Mesendoderm (in vitro differentiated cells): ENCODE results near the gene TRIM69.

ENCODE experiments used
- DNase-seq: peaks from one replicate; pipeline ENCODE4 v3.0.0; 2013
- H2AK5ac ChIP-seq: 2 replicates; pipeline ENCODE4 v1.6.1; 2013; ENCODE audit warnings: low read length, inconsistent platforms
- H2BK120ac ChIP-seq: 2 replicates; pipeline ENCODE4 v1.6.1; 2013; ENCODE audit warnings: low read depth, mild to moderate bottlenecking, low read length, moderate library complexity, mixed read lengths
- H2BK15ac ChIP-seq: replicated peaks from 2 replicates; pipeline ENCODE4 v1.6.1; 2013; ENCODE audit warnings: low read depth, mild to moderate bottlenecking, moderate library complexity
- H2BK5ac ChIP-seq: 2 replicates; pipeline ENCODE4 v1.6.1; 2013; ENCODE audit warnings: low read length, inconsistent platforms
- H3K18ac ChIP-seq: 2 replicates; pipeline ENCODE4 v1.6.1; 2013; ENCODE audit warnings: mild to moderate bottlenecking, low read length, mixed read lengths
- H3K23ac ChIP-seq: one replicate; pipeline ENCODE4 v1.6.1; 2013; ENCODE audit warnings: low read length
- H3K27ac ChIP-seq: 2 replicates; pipeline ENCODE4 v1.5.1; 2013; ENCODE audit warnings: low read depth, mild to moderate bottlenecking, inconsistent platforms, low read length, moderate library complexity
- H3K27me3 ChIP-seq: 2 replicates; pipeline ENCODE4 v1.6.1; 2013; ENCODE audit warnings: low read length, control low read depth, mild to moderate bottlenecking, inconsistent platforms; ENCODE audit not compliant: insufficient read depth, poor library complexity
- H3K36me3 ChIP-seq: 2 replicates; pipeline ENCODE4 v1.6.1; 2013; ENCODE audit warnings: low read length, inconsistent platforms; ENCODE audit not compliant: control insufficient read depth, insufficient read depth
- H3K4ac ChIP-seq: one replicate; pipeline ENCODE4 v1.6.1; 2013; ENCODE audit warnings: low read depth, mild to moderate bottlenecking, low read length, moderate library complexity
- H3K4me1 ChIP-seq: 2 replicates; pipeline ENCODE4 v1.6.1; 2013; ENCODE audit warnings: low read depth, low read length, inconsistent platforms; ENCODE audit not compliant: control insufficient read depth
- H3K4me2 ChIP-seq: 2 replicates; pipeline ENCODE4 v1.6.1; 2013; ENCODE audit warnings: low read length
- H3K4me3 ChIP-seq: 2 replicates; pipeline ENCODE4 v1.5.1; 2013; ENCODE audit warnings: mild to moderate bottlenecking, low read length
- H3K56ac ChIP-seq: one replicate; pipeline ENCODE4 v1.6.1; 2013; ENCODE audit warnings: low read length
- H3K79me1 ChIP-seq: 2 replicates; pipeline ENCODE4 v1.6.1; 2013; ENCODE audit warnings: low read length, inconsistent platforms
- H3K79me2 ChIP-seq: 2 replicates; pipeline ENCODE4 v1.6.1; 2013; ENCODE audit warnings: mild to moderate bottlenecking, low read length; ENCODE audit not compliant: control insufficient read depth, insufficient read depth
- H3K9ac ChIP-seq: 2 replicates; pipeline ENCODE4 v1.6.1; 2013; ENCODE audit warnings: low read length, inconsistent platforms
- H4K5ac ChIP-seq: one replicate; pipeline ENCODE4 v1.6.1; 2013; ENCODE audit warnings: low read length
- H4K8ac ChIP-seq: one replicate; pipeline ENCODE4 v1.6.1; 2013; ENCODE audit warnings: low read depth, mild to moderate bottlenecking, control low read depth, low read length, moderate library complexity
- WGBS: extraction: QIAGEN DNeasy Blood & Tissue Kit; methylation state at CpG from one replicate; pipeline ENCODE4 v1.1.7; 2013; ENCODE audit warnings: low lambda C conversion rate, missing lambda C conversion rate; ENCODE audit not compliant: insufficient coverage; ENCODE audit errors: extremely low coverage; 5-methylcytosine and 5-hydroxymethylcytosine counted together

TRIM69 gene

DNA sequence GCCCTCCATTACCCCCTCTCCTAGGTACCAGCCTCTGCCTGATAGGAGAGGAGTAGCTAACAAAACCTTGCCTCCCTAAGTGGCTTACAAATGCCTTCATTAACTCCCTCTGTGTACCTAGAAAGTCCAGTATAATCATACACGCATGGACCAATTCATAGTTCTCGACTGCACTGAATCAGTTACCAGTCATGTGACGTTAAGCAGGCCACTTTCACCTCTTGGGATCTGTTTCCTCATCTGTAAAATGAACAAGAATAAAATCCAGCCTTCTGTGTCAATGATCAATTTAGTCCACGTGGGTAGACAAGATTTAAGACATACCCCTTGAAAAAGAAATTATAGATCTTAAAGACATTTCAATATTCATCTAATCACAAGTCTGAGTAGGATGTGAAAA lies 72.2 kb downstream of the TRIM69 start:
- Histone ChIP-seq H2AK5ac (no peak overlapping the region), H3K27me3 (no peaks in the 10 kb centered on the region), H3K56ac (no peak overlapping the region), H3K23ac (no peak overlapping the region), H3K4me2 (no peak overlapping the region), H3K27ac (no peak overlapping the region), H2BK120ac (no peak overlapping the region), H2BK5ac (no peak overlapping the region), H3K4me1 (no peaks in the 10 kb centered on the region), H3K4me3 (no peak overlapping the region), H3K36me3 (no peaks in the 10 kb centered on the region), H3K79me1 (no peaks in the 10 kb centered on the region), H3K9ac (no peak overlapping the region), H4K8ac (no peak overlapping the region), H3K4ac (no peak overlapping the region), H3K79me2 (no peaks in the 10 kb centered on the region), H2BK15ac (no peak overlapping the region), H3K18ac (no peak overlapping the region), H4K5ac (no peak overlapping the region)
- DNase-seq = no peak
- WGBS = no CpG with 5 or more reads among the region's 4 CpGs

- H3K4me2 ChIP-seq = no peak overlapping the region
- H2BK5ac ChIP-seq = no peak overlapping the region
- no peak overlapping the region for H2BK120ac ChIP-seq
- H3K23ac ChIP-seq = no peak overlapping the region
- no peak overlapping the region for H4K5ac ChIP-seq
- H3K79me1 ChIP-seq = no peaks in the 10 kb centered on the region
- no peak overlapping the region for H4K8ac ChIP-seq
- no peak overlapping the region for H3K18ac ChIP-seq
- no peaks in the 10 kb centered on the region for H3K79me2 ChIP-seq
- no peaks in the 10 kb centered on the region for H3K4me1 ChIP-seq
- H3K36me3 ChIP-seq = no peaks in the 10 kb centered on the region
- H3K56ac ChIP-seq = no peak overlapping the region
- H3K4me3 ChIP-seq = no peak overlapping the region
- H3K27me3 ChIP-seq = no peaks in the 10 kb centered on the region
- H2AK5ac ChIP-seq = no peak overlapping the region
- no peak overlapping the region for H3K9ac ChIP-seq
- no peak overlapping the region for H3K27ac ChIP-seq
- no peak overlapping the region for H3K4ac ChIP-seq
- no peak overlapping the region for H2BK15ac ChIP-seq
- WGBS = no CpG with 5 or more reads among the region's 10 CpGs
- no peak for DNase-seq
Observed at GRCh38 chr15:44810237-44810636, 73.9 kb downstream of the TRIM69 start.

GRCh38 chr15:44811337-44811736 lies 75.0 kb downstream of the TRIM69 start:
- Histone ChIP-seq H2AK5ac (no peak overlapping the region), H3K4me2 (no peak overlapping the region), H3K79me1 (no peaks in the 10 kb centered on the region), H2BK120ac (no peak overlapping the region), H3K23ac (no peak overlapping the region), H3K27ac (no peak overlapping the region), H3K9ac (no peak overlapping the region), H4K8ac (no peak overlapping the region), H3K36me3 (no peaks in the 10 kb centered on the region), H4K5ac (no peak overlapping the region), H3K4me1 (no peaks in the 10 kb centered on the region), H3K4ac (no peak overlapping the region), H2BK15ac (no peak overlapping the region), H3K4me3 (no peak overlapping the region), H2BK5ac (no peak overlapping the region), H3K18ac (no peak overlapping the region), H3K27me3 (no peaks in the 10 kb centered on the region), H3K56ac (no peak overlapping the region), H3K79me2 (no peaks in the 10 kb centered on the region)
- WGBS = no CpG with 5 or more reads among the region's 3 CpGs
- no peak for DNase-seq

- no peak overlapping the region for H4K8ac ChIP-seq
- no peaks in the 10 kb centered on the region for H3K79me1 ChIP-seq
- H3K9ac ChIP-seq = no peak overlapping the region
- no peak for DNase-seq
- H2BK5ac ChIP-seq = no peak overlapping the region
- no CpG with 5 or more reads among the region's 5 CpGs for WGBS
- H2BK120ac ChIP-seq = no peak overlapping the region
- no peak overlapping the region for H3K4me2 ChIP-seq
- H4K5ac ChIP-seq = no peak overlapping the region
- H2BK15ac ChIP-seq = no peak overlapping the region
- H3K4ac ChIP-seq = no peak overlapping the region
- H3K56ac ChIP-seq = no peak overlapping the region
- no peak overlapping the region for H3K27ac ChIP-seq
- H2AK5ac ChIP-seq = no peak overlapping the region
- H3K79me2 ChIP-seq = no peaks in the 10 kb centered on the region
- no peak overlapping the region for H3K4me3 ChIP-seq
- no peaks in the 10 kb centered on the region for H3K27me3 ChIP-seq
- no peaks in the 10 kb centered on the region for H3K4me1 ChIP-seq
- H3K36me3 ChIP-seq = no peaks in the 10 kb centered on the region
- H3K23ac ChIP-seq = no peak overlapping the region
- H3K18ac ChIP-seq = no peak overlapping the region
Observed at GRCh38 chr15:44812029-44812517, 75.7 kb downstream of the TRIM69 start.

DNA sequence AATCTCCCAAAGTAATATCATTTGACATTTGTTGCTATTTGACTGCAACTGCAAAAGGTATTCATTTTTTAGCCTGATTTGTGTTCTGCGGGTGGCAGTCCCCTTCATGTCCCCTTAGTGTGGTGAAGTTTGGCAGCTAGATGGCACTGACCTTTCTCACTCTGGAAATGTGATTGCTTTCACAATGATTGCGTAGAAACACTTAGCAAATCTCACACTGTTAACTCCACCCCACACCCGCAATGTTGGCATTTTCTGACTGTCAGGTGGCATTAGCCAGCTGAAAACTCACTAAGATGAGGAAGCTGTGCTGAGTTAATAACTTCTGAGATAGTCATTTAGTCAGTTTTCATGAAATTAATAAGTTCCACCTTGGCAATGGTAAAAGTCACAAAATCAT lies 76.9 kb downstream of the TRIM69 start:
- no CpG with 5 or more reads among the region's 3 CpGs for WGBS
- H4K8ac ChIP-seq = no peak overlapping the region

More for the DNA sequence above, 76.9 kb downstream of the TRIM69 start:
- Histone ChIP-seq H3K9ac (no peak overlapping the region), H3K4me3 (no peak overlapping the region), H3K56ac (no peak overlapping the region), H3K4ac (no peak overlapping the region), H2BK5ac (no peak overlapping the region), H3K36me3 (no peaks in the 10 kb centered on the region), H2BK15ac (no peak overlapping the region), H3K27ac (no peak overlapping the region), H2BK120ac (no peak overlapping the region), H3K23ac (no peak overlapping the region), H2AK5ac (no peak overlapping the region), H3K4me1 (no peaks in the 10 kb centered on the region), H4K5ac (no peak overlapping the region), H3K27me3 (no peaks in the 10 kb centered on the region), H3K79me1 (no peaks in the 10 kb centered on the region), H3K4me2 (no peak overlapping the region), H3K79me2 (no peaks in the 10 kb centered on the region), H3K18ac (no peak overlapping the region)
- DNase-seq = no peak
